Fibroblast of lung (primary cell): ENCODE data around the gene WDFY3. TPM values are rescaled to one million over a fixed set of nuclear protein-coding genes. Genes with fewer than 3 reads are reported as not detected.

Experiments used
- DNase-seq, 2 donors: peaks; one replicate each; pipeline versions ENCODE4 v3.0.0 to v3.0.0-alpha.2; 2010; ENCODE audit warnings: low read depth in 2 of 2
- H2AFZ ChIP-seq: 2 replicates; pipeline ENCODE4 v1.5.1; 2012; ENCODE audit warnings: low read length, control low read depth, inconsistent platforms
- H3K27ac ChIP-seq: 2 replicates; pipeline ENCODE4 v1.5.1; 2011; ENCODE audit warnings: low read length, control low read depth; ENCODE audit not compliant: insufficient read depth
- H3K27me3 ChIP-seq: 2 replicates; pipeline ENCODE4 v1.5.1; 2011; ENCODE audit warnings: mild to moderate bottlenecking, low read length; ENCODE audit not compliant: control insufficient read depth, insufficient read depth
- H3K36me3 ChIP-seq: 2 replicates; pipeline ENCODE4 v1.5.1; 2011; ENCODE audit warnings: low read length; ENCODE audit not compliant: control insufficient read depth, insufficient read depth
- H3K4me1 ChIP-seq: 2 replicates; pipeline ENCODE4 v1.5.1; 2011; ENCODE audit warnings: low read length; ENCODE audit not compliant: control insufficient read depth, insufficient read depth; ENCODE audit errors: extremely low read depth
- H3K4me2 ChIP-seq: 2 replicates; pipeline ENCODE4 v1.5.1; 2011; ENCODE audit warnings: low read length, control low read depth; ENCODE audit not compliant: insufficient read depth; ENCODE audit errors: extremely low read depth
- H3K4me3 ChIP-seq, 4 experiments: fragments of 200-600 bp in 1 of 4; sonication (generic) in 1 of 4; replicated peaks in 1 of 4; 2 replicates each; pipeline ENCODE4 v1.5.1; 2011 to 2016; ENCODE audit warnings: low read length in 4 of 4, low read depth in 3 of 4, mild to moderate bottlenecking in 3 of 4, control low read depth in 2 of 4, inconsistent platforms in 1 of 4, mixed read lengths in 1 of 4; ENCODE audit not compliant: insufficient read depth in 1 of 4; ENCODE audit errors: control extremely low read depth in 1 of 4
- H3K79me2 ChIP-seq: 2 replicates; pipeline ENCODE4 v1.5.1; 2012; ENCODE audit warnings: mild to moderate bottlenecking, low read length, inconsistent platforms; ENCODE audit not compliant: control insufficient read depth, insufficient read depth
- H3K9ac ChIP-seq: 2 replicates; pipeline ENCODE4 v1.5.1; 2011; ENCODE audit warnings: mild to moderate bottlenecking, low read length, control low read depth; ENCODE audit not compliant: insufficient read depth
- H3K9me3 ChIP-seq: 2 replicates; pipeline ENCODE4 v1.5.1; 2012; ENCODE audit warnings: low read depth, low read length; ENCODE audit not compliant: control insufficient read depth, insufficient read depth
- H4K20me1 ChIP-seq: 2 replicates; pipeline ENCODE4 v1.5.1; 2011; ENCODE audit warnings: low read length; ENCODE audit not compliant: control insufficient read depth, insufficient read depth; ENCODE audit errors: extremely low read depth
- EZH2 ChIP-seq: IDR thresholded peaks from 2 replicates; pipeline ENCODE4 v1.5.1; 2012; ENCODE audit warnings: low read length, control low read depth, mild to moderate bottlenecking; ENCODE audit errors: missing control alignments
- polyA plus RNA-seq, 2 donors: library from polyadenylated mRNA; depleted of rRNA in 1 of 2; stranded (reverse) in 1 of 2; unstranded in 1 of 2; fragments of >200 nt; gene quantifications; 2 replicates each; pipeline ENCODE4 v1.2.1, GENCODE V29; 2011 to 2012; ENCODE audit warnings: missing spikeins in 1 of 2
- total RNA-seq: library from RNA; depleted of rRNA; stranded (reverse); fragments of >200 nt; gene quantifications from 2 replicates; pipeline ENCODE4 v1.2.1, GENCODE V29; 2014
- TF ChIP-seq, protein P1 (sequence below), 2 donors: IDR thresholded peaks in 1 of 2; conservative IDR thresholded peaks in 1 of 2; 1 replicate in 1 of 2; 2 replicates in 1 of 2; pipeline ENCODE4 v1.5.1; 2011 to 2012; ENCODE audit warnings: low read length in 2 of 2, control low read depth in 1 of 2, inconsistent platforms in 1 of 2, low read depth in 1 of 2, mild to moderate bottlenecking in 1 of 2

Gene WDFY3
- total and polyA plus RNA-seq, 2 donors (not counting 1 experiment from before 2014, with no cell fraction given), result 26.8 to 88.8 TPM

DNA sequence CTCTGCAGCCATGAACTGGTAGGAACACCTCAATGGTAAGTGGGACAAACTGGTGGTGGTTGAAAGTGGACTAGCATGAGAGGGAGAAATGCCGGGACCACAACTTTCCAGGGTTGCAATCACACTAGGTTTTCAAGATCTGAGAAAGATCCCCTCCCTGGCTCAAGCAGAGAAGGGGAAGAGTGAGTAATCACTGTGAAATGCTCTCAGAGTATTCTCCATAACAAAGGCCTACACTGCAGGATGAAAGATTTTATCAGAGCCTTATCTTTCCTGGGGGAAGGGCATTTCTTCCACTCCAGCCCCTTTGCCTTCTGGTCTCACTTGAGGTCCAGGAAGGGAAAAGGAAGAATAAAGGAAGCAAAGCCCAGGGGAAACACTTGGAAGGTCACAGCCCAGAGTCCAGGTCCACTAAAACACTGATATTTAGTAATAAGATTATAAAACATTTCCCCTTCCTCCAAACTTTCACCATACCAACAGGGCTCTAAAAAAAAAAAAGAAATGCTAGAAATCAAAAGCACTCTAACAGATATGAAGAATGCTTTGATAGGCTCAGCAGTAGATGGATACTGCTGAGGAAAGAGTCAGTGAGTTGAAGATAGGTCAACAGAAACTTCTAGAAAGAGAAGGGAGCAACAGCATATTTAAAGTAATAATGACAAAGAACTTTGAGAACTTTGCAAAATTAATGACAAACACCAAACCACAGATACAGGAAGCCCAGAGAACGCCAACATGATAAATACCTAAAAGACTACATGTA, 95.9 kb downstream of the WDFY3 start:
- H3K9me3 ChIP-seq, result no peaks in the 10 kb centered on the region
- H3K4me2 ChIP-seq, result peak overlapping the region; percentile 1
- no peak overlapping the region for H3K9ac ChIP-seq
- DNase-seq, result peak; percentile 43 to 91
- peaks cover 2% of the 10 kb centered on the region for H3K4me1 ChIP-seq
- H3K79me2 ChIP-seq, result no peaks in the 10 kb centered on the region
- no peaks in the 10 kb centered on the region for H3K27me3 ChIP-seq
- H3K27ac ChIP-seq, result no peak overlapping the region
- H4K20me1 ChIP-seq, result no peaks in the 10 kb centered on the region
- no peak overlapping the region for H2AFZ ChIP-seq
- TF ChIP-seq, protein P1, sequence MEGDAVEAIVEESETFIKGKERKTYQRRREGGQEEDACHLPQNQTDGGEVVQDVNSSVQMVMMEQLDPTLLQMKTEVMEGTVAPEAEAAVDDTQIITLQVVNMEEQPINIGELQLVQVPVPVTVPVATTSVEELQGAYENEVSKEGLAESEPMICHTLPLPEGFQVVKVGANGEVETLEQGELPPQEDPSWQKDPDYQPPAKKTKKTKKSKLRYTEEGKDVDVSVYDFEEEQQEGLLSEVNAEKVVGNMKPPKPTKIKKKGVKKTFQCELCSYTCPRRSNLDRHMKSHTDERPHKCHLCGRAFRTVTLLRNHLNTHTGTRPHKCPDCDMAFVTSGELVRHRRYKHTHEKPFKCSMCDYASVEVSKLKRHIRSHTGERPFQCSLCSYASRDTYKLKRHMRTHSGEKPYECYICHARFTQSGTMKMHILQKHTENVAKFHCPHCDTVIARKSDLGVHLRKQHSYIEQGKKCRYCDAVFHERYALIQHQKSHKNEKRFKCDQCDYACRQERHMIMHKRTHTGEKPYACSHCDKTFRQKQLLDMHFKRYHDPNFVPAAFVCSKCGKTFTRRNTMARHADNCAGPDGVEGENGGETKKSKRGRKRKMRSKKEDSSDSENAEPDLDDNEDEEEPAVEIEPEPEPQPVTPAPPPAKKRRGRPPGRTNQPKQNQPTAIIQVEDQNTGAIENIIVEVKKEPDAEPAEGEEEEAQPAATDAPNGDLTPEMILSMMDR (conservative IDR thresholded peaks at IDR 0.05 in 1 of 2, IDR thresholded peaks at IDR 0.05 in 1 of 2; ENCODE audit: low read depth in 1 of 2, low read length in 2 of 2), result no peak
- no peak for TF ChIP-seq EZH2
- H3K4me3 ChIP-seq, result no peak overlapping the region
- no peaks in the 10 kb centered on the region for H3K36me3 ChIP-seq

DNA sequence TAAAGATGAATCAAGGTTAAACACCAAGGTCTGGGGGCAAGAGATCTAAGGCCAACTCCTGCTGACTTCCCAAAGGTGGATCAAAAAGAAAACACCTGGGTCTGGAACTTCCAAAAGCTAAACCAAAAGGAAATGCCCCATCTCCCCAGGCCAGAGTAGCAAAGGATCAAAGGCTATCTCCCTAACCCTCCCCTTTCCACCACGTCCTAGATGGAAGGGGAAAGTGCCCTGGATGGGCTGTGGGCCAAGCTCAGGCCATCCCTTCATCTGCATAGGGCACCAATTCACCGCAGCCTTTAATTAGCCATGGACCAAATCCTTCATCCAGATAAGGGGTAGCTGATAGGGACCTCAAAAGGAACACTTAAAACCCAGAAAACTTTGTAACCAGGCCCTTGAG, 100.2 kb downstream of the WDFY3 start:
- Histone ChIP-seq H3K4me1 (peaks cover 2% of the 10 kb centered on the region), H3K4me3 (no peak overlapping the region), H3K79me2 (no peaks in the 10 kb centered on the region), H3K4me2 (no peak overlapping the region), H3K27ac (no peak overlapping the region), H3K9ac (no peak overlapping the region), H2AFZ (no peak overlapping the region), H4K20me1 (no peaks in the 10 kb centered on the region), H3K27me3 (no peaks in the 10 kb centered on the region), H3K9me3 (no peaks in the 10 kb centered on the region), H3K36me3 (no peaks in the 10 kb centered on the region)
- TF ChIP-seq, protein P1 (conservative IDR thresholded peaks at IDR 0.05 in 1 of 2, IDR thresholded peaks at IDR 0.05 in 1 of 2; ENCODE audit: low read depth in 1 of 2, low read length in 2 of 2), result no peak
- no peak for TF ChIP-seq EZH2
- no peak for DNase-seq

DNA sequence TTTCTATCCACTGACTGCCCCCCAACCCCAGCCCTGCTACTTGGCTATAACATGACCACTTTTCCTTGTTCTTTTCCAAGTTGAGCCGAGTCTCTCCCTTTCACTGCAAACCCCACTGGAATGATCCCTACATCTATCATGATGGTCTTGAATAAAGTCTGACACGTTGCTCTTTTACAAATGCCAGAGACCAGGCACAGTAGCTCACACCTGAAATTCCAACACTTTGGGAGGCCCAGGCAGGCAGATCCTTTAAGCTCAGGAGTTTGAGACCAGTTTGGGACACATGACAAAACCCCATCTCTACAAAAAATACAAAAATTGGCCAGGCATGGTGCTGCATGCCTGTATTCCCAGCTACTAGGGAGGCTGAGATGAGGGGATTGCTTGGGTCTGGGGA, 100.9 kb downstream of the WDFY3 start:
- Histone ChIP-seq H3K27ac (no peak overlapping the region), H3K27me3 (no peaks in the 10 kb centered on the region), H3K4me3 (no peak overlapping the region), H3K9me3 (no peaks in the 10 kb centered on the region), H3K79me2 (no peaks in the 10 kb centered on the region), H3K4me2 (no peak overlapping the region), H3K36me3 (no peaks in the 10 kb centered on the region), H3K9ac (no peak overlapping the region), H2AFZ (no peak overlapping the region), H4K20me1 (no peaks in the 10 kb centered on the region), H3K4me1 (peaks cover 2% of the 10 kb centered on the region)
- TF ChIP-seq EZH2, result no peak
- TF ChIP-seq, protein P1 (conservative IDR thresholded peaks at IDR 0.05 in 1 of 2, IDR thresholded peaks at IDR 0.05 in 1 of 2; ENCODE audit: low read depth in 1 of 2, low read length in 2 of 2), result no peak
- DNase-seq, result no peak
